Measurements from ENCODE around the gene OR5AN1.

- TF ChIP-seq CTCF (IDR thresholded peaks at IDR 0.05 in 4 of 5, conservative IDR thresholded peaks at IDR 0.05 in 1 of 5) (no peak), POLR2A (IDR thresholded peaks at IDR 0.05) (no peak)
These were observed 21.8 kb downstream of the OR5AN1 start for GRCh38 chr11:59380263-59381059.
